Measurements from ENCODE around the gene HOOK2. TPM values are rescaled to one million over a fixed set of nuclear protein-coding genes. Genes with fewer than 3 reads are reported as not detected.

Gene HOOK2
- total RNA-seq, 1 experiment from 2014 or later = 70.0 TPM

GRCh38 chr19:12752056-12752781, 23.1 kb downstream of the HOOK2 start:
- DNase-seq (ENCODE audit: low spot score) (no peak), ATAC-seq (peak; percentile 24; the same call in 1 of the 2 replicates)
- TF ChIP-seq GTF2I (CRISPR knock-in tag; conservative IDR thresholded peaks at IDR 0.05) = no peak
- TF ChIP-seq, protein P1, sequence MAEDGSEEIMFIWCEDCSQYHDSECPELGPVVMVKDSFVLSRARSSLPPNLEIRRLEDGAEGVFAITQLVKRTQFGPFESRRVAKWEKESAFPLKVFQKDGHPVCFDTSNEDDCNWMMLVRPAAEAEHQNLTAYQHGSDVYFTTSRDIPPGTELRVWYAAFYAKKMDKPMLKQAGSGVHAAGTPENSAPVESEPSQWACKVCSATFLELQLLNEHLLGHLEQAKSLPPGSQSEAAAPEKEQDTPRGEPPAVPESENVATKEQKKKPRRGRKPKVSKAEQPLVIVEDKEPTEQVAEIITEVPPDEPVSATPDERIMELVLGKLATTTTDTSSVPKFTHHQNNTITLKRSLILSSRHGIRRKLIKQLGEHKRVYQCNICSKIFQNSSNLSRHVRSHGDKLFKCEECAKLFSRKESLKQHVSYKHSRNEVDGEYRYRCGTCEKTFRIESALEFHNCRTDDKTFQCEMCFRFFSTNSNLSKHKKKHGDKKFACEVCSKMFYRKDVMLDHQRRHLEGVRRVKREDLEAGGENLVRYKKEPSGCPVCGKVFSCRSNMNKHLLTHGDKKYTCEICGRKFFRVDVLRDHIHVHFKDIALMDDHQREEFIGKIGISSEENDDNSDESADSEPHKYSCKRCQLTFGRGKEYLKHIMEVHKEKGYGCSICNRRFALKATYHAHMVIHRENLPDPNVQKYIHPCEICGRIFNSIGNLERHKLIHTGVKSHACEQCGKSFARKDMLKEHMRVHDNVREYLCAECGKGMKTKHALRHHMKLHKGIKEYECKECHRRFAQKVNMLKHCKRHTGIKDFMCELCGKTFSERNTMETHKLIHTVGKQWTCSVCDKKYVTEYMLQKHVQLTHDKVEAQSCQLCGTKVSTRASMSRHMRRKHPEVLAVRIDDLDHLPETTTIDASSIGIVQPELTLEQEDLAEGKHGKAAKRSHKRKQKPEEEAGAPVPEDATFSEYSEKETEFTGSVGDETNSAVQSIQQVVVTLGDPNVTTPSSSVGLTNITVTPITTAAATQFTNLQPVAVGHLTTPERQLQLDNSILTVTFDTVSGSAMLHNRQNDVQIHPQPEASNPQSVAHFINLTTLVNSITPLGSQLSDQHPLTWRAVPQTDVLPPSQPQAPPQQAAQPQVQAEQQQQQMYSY (CRISPR knock-in tag; IDR thresholded peaks at IDR 0.05) = peak; percentile 63
- Mint-ChIP-seq H3K27me3 (ENCODE audit: low read depth) (peaks cover 49% of the 10 kb centered on the region), H3K4me1 (peaks cover 13% of the 10 kb centered on the region), H3K36me3 (peaks cover 10% of the 10 kb centered on the region), H3K27ac (no peak overlapping the region), H3K9me3 (no peaks in the 10 kb centered on the region), H3K4me3 (peak overlapping the region; percentile 69)
- CTCF ChIA-PET = interaction anchor here (1.4 to 2.5 kb wide), 6 partner anchors 8 to 133 kb away, joined by 3 to 17 read pairs (median 4); partner anchors contain the start of gene GET3
- POLR2A ChIA-PET = interaction anchor here (0.5 to 1.2 kb wide), 4 partner anchors 18 to 124 kb away, joined by 3 to 9 read pairs (median 4); partner anchors contain the start of gene TRIR

GRCh38 chr19:12751635-12752034, 23.7 kb downstream of the HOOK2 start, which contains the start of gene BEST2:
BEST2 (plus strand) TSS chr19:12751791; CDS start chr19:12752593, 802 bp downstream.
- POLR2A ChIA-PET = no interaction called here
- TF ChIP-seq SP1 (CRISPR knock-in tag; conservative IDR thresholded peaks at IDR 0.05) (0 out of 2 replicates have a peak, but pooled peaks have one; percentile 57), ESRRA (CRISPR knock-in tag; IDR thresholded peaks at IDR 0.05; ENCODE audit: borderline replicate concordance) (no peak)
- TF ChIP-seq, protein P2, sequence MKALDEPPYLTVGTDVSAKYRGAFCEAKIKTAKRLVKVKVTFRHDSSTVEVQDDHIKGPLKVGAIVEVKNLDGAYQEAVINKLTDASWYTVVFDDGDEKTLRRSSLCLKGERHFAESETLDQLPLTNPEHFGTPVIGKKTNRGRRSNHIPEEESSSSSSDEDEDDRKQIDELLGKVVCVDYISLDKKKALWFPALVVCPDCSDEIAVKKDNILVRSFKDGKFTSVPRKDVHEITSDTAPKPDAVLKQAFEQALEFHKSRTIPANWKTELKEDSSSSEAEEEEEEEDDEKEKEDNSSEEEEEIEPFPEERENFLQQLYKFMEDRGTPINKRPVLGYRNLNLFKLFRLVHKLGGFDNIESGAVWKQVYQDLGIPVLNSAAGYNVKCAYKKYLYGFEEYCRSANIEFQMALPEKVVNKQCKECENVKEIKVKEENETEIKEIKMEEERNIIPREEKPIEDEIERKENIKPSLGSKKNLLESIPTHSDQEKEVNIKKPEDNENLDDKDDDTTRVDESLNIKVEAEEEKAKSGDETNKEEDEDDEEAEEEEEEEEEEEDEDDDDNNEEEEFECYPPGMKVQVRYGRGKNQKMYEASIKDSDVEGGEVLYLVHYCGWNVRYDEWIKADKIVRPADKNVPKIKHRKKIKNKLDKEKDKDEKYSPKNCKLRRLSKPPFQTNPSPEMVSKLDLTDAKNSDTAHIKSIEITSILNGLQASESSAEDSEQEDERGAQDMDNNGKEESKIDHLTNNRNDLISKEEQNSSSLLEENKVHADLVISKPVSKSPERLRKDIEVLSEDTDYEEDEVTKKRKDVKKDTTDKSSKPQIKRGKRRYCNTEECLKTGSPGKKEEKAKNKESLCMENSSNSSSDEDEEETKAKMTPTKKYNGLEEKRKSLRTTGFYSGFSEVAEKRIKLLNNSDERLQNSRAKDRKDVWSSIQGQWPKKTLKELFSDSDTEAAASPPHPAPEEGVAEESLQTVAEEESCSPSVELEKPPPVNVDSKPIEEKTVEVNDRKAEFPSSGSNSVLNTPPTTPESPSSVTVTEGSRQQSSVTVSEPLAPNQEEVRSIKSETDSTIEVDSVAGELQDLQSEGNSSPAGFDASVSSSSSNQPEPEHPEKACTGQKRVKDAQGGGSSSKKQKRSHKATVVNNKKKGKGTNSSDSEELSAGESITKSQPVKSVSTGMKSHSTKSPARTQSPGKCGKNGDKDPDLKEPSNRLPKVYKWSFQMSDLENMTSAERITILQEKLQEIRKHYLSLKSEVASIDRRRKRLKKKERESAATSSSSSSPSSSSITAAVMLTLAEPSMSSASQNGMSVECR (CRISPR knock-in tag; IDR thresholded peaks at IDR 0.05; ENCODE audit: borderline replicate concordance) = 0 out of 2 replicates have a peak, but pooled peaks have one; percentile 28
- H3K27ac Mint-ChIP-seq = no peak within 1 kb of the TSS

DNA sequence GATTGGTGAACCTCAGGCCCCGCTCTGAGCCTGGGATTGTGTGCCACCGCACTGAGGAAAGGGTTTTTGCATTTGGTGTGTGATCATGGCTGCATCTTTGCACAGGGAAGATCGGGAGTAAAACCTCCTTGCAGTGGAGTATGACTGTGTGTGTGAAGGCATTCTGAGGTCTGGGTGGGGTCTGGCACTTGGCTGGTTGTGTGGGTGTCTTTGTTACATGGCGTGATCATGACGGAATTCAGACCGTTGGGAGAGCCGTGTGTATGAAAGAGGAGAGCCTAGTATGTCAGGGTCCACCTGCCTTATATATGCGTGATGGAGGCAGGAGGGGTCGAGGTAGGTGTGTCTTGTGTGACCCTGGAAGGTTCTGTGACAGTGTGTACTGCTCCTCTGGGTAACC, 24.5 kb downstream of the HOOK2 start:
- H3K4me3 Mint-ChIP-seq = peak overlapping the region; percentile 6
- ATAC-seq (no peak), DNase-seq (ENCODE audit: low spot score) (no peak)
- TF ChIP-seq, protein P3, sequence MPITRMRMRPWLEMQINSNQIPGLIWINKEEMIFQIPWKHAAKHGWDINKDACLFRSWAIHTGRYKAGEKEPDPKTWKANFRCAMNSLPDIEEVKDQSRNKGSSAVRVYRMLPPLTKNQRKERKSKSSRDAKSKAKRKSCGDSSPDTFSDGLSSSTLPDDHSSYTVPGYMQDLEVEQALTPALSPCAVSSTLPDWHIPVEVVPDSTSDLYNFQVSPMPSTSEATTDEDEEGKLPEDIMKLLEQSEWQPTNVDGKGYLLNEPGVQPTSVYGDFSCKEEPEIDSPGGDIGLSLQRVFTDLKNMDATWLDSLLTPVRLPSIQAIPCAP (CRISPR knock-in tag; IDR thresholded peaks at IDR 0.05) = no peak
- TF ChIP-seq AR (CRISPR knock-in tag; IDR thresholded peaks at IDR 0.05) (no peak), SP1 (CRISPR knock-in tag; conservative IDR thresholded peaks at IDR 0.05) (no peak)
- peaks cover 44% of the 10 kb centered on the region for H3K27me3 Mint-ChIP-seq (ENCODE audit: low read depth)
- peaks cover 13% of the 10 kb centered on the region for H3K4me1 Mint-ChIP-seq
- H3K36me3 Mint-ChIP-seq = peaks cover 13% of the 10 kb centered on the region
- no peak overlapping the region for H3K27ac Mint-ChIP-seq
- ChIA-PET CTCF (interaction anchor here (1.4 to 2.5 kb wide), 4 partner anchors 10 to 122 kb away, joined by 3 to 17 read pairs (median 6); partner anchors contain the start of gene GET3), POLR2A (no interaction called here)
- H3K9me3 Mint-ChIP-seq = no peaks in the 10 kb centered on the region

More at GRCh38 chr19:12751635-12752034, 23.7 kb downstream of the HOOK2 start, which contains the start of gene BEST2:
- Mint-ChIP-seq H3K4me1 (peaks cover 13% of the 10 kb centered on the region), H3K4me3 (peak within 1 kb of the TSS; percentile 69), H3K27me3 (ENCODE audit: low read depth) (peaks cover 49% of the 10 kb centered on the region), H3K36me3 (peaks cover 13% of the 10 kb centered on the region), H3K9me3 (no peaks in the 10 kb centered on the region)
- DNase-seq (ENCODE audit: low spot score) (peak; percentile 61), ATAC-seq (peak; percentile 74)
- CTCF ChIA-PET = interaction anchor here (1.4 to 2.5 kb wide), 5 partner anchors 9 to 121 kb away, joined by 3 to 17 read pairs (median 5); partner anchors contain the start of gene GET3
